Endothelial cell of umbilical vein (primary cell): ENCODE measurements around the gene MTIF3.

Source experiments
- EZH2 ChIP-seq: IDR thresholded peaks from 2 replicates; pipeline ENCODE4 v1.6.1; 2012; ENCODE audit warnings: borderline replicate concordance, low read depth, mild to moderate bottlenecking, moderate library complexity, low read length, inconsistent platforms; ENCODE audit not compliant: severe bottlenecking
- FOS ChIP-seq: IDR thresholded peaks from 2 replicates; pipeline ENCODE4 v1.6.1; 2011; ENCODE audit warnings: mild to moderate bottlenecking, low read length, moderate library complexity, borderline replicate concordance; ENCODE audit not compliant: insufficient read depth
- JUN ChIP-seq: IDR thresholded peaks from 2 replicates; pipeline ENCODE4 v1.6.1; 2011; ENCODE audit warnings: borderline replicate concordance, low read depth; ENCODE audit not compliant: insufficient read length, insufficient read depth
- MAX ChIP-seq: IDR thresholded peaks from 2 replicates; pipeline ENCODE4 v1.6.1; 2011; ENCODE audit not compliant: insufficient read depth, insufficient read length
- MYC ChIP-seq: IDR thresholded peaks from one replicate; pipeline ENCODE4 v1.6.1; 2011; ENCODE audit warnings: mild to moderate bottlenecking, low read depth, low read length
- POLR2A ChIP-seq: IDR thresholded peaks from 2 replicates; pipeline ENCODE4 v1.6.1; 2012; ENCODE audit warnings: low read depth, mild to moderate bottlenecking, control low read depth, low read length
- POLR2AphosphoS5 ChIP-seq: IDR thresholded peaks from 2 replicates; pipeline ENCODE4 v1.6.1; 2012; ENCODE audit warnings: low read depth, mild to moderate bottlenecking, control low read depth, low read length, moderate library complexity; ENCODE audit not compliant: insufficient read depth
- TF ChIP-seq, protein P1 (sequence below), 2 donors: IDR thresholded peaks; 1 replicate in 1 of 2; 2 replicates in 1 of 2; pipeline ENCODE4 v1.5.1; 2011; ENCODE audit warnings: low read length in 2 of 2, mild to moderate bottlenecking in 2 of 2, moderate library complexity in 2 of 2, control low read depth in 1 of 2, inconsistent platforms in 1 of 2, low read depth in 1 of 2; ENCODE audit not compliant: insufficient read depth in 1 of 2; ENCODE audit errors: extremely low read depth in 1 of 2

GRCh38 chr13:27440408-27440807, 10.0 kb downstream of the MTIF3 start:
- TF ChIP-seq, protein P1, sequence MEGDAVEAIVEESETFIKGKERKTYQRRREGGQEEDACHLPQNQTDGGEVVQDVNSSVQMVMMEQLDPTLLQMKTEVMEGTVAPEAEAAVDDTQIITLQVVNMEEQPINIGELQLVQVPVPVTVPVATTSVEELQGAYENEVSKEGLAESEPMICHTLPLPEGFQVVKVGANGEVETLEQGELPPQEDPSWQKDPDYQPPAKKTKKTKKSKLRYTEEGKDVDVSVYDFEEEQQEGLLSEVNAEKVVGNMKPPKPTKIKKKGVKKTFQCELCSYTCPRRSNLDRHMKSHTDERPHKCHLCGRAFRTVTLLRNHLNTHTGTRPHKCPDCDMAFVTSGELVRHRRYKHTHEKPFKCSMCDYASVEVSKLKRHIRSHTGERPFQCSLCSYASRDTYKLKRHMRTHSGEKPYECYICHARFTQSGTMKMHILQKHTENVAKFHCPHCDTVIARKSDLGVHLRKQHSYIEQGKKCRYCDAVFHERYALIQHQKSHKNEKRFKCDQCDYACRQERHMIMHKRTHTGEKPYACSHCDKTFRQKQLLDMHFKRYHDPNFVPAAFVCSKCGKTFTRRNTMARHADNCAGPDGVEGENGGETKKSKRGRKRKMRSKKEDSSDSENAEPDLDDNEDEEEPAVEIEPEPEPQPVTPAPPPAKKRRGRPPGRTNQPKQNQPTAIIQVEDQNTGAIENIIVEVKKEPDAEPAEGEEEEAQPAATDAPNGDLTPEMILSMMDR (IDR thresholded peaks at IDR 0.05; ENCODE audit: extremely low read depth in 1 of 2, insufficient read depth in 1 of 2, low read depth in 1 of 2, low read length in 2 of 2), result no peak
- no peak for TF ChIP-seq MYC
- TF ChIP-seq POLR2A, result no peak
- no peak for TF ChIP-seq EZH2
- no peak for TF ChIP-seq FOS
- TF ChIP-seq JUN, result no peak
- TF ChIP-seq POLR2AphosphoS5, result no peak
- TF ChIP-seq MAX, result no peak
